ENCODE results near the gene MBP. TPM values are rescaled to one million over a fixed set of nuclear protein-coding genes. Genes with fewer than 3 reads are reported as not detected.
A peak's percentile ranks its signal among the peaks of the same experiment; 100 is the strongest.

The MBP gene
- total RNA-seq, 1 experiment from 2014 or later, result 88.8 TPM

- H3K4me3 ChIP-seq (ENCODE audit: low read depth in 2 of 2, low read length in 2 of 2), result no peak overlapping the region
- no peak for DNase-seq (ENCODE audit: low read depth, low spot score)
- peak overlapping the region; percentile 36; the same call in 1 of the 2 replicates for H3K27ac ChIP-seq (ENCODE audit: low read length)
- peaks cover 52% of the 10 kb centered on the region for H3K4me1 ChIP-seq (ENCODE audit: control insufficient read depth, insufficient read depth, low read length)
- H3K27me3 ChIP-seq (ENCODE audit: control insufficient read depth, insufficient read depth, low read length), result no peaks in the 10 kb centered on the region
- H3K36me3 ChIP-seq (ENCODE audit: control insufficient read depth, insufficient read depth, low read length), result no peaks in the 10 kb centered on the region
- POLR2A ChIA-PET, result interaction anchor here (0.6 kb wide), 1 partner anchor 81 kb away, joined by 3 read pairs; no protein-coding TSS in a partner anchor
- in situ Hi-C loops (cut with HindIII; ENCODE audit: low pct_unique_long_range_greater_than_20kb, low sequenced_read_pairs) (no loop called here), intact Hi-C loops (cut with micrococcal nuclease; ENCODE audit: unreplicated experiment) (no loop called here)
- ATAC-seq, result no peak
- CTCF ChIA-PET, result interaction anchor here (0.8 kb wide), 1 partner anchor 138 kb away, joined by 3 read pairs; no protein-coding TSS in a partner anchor
- BruUV-seq (replicated peaks), result no TSS peak
- TF ChIP-seq TCF7L2 (IDR thresholded peaks at IDR 0.05; ENCODE audit: low read depth, low read length), result no peak
- no peaks in the 10 kb centered on the region for H3K9me3 ChIP-seq (ENCODE audit: control insufficient read depth, insufficient read depth, low read depth, low read length)
Observed at GRCh38 chr18:77073336-77074093, 59.1 kb downstream of the MBP start.

GRCh38 chr18:77072566-77072965 lies 60.0 kb downstream of the MBP start:
- H3K27me3 ChIP-seq (ENCODE audit: control insufficient read depth, insufficient read depth, low read length), result no peaks in the 10 kb centered on the region
- H3K4me1 ChIP-seq (ENCODE audit: control insufficient read depth, insufficient read depth, low read length), result peaks cover 62% of the 10 kb centered on the region
- ATAC-seq (no peak), DNase-seq (ENCODE audit: low read depth, low spot score) (no peak)
- intact Hi-C loops (cut with micrococcal nuclease; ENCODE audit: unreplicated experiment), result no loop called here
- H3K36me3 ChIP-seq (ENCODE audit: control insufficient read depth, insufficient read depth, low read length), result no peaks in the 10 kb centered on the region
- ChIA-PET CTCF (no interaction called here), POLR2A (no interaction called here)
- in situ Hi-C loops (cut with HindIII; ENCODE audit: low pct_unique_long_range_greater_than_20kb, low sequenced_read_pairs), result no loop called here
- no TSS peak for BruUV-seq (replicated peaks)
- H3K27ac ChIP-seq (ENCODE audit: low read length), result peak overlapping the region; percentile 65
- no peak overlapping the region for H3K4me3 ChIP-seq (ENCODE audit: low read depth in 2 of 2, low read length in 2 of 2)
- no peak for TF ChIP-seq CTCF (IDR thresholded peaks at IDR 0.05)
- TF ChIP-seq SIN3A (IDR thresholded peaks at IDR 0.05; ENCODE audit: borderline replicate concordance, insufficient read depth, low read depth, low read length), result no peak
- no peak for TF ChIP-seq POLR2AphosphoS5 (IDR thresholded peaks at IDR 0.05; ENCODE audit: low read depth, low read length)
- TF ChIP-seq REST (IDR thresholded peaks at IDR 0.05; ENCODE audit: insufficient read depth in 1 of 2, low read depth in 2 of 2, low read length in 1 of 2), result no peak
- TF ChIP-seq TCF7L2 (IDR thresholded peaks at IDR 0.05; ENCODE audit: low read depth, low read length), result no peak
- H3K9me3 ChIP-seq (ENCODE audit: control insufficient read depth, insufficient read depth, low read depth, low read length), result no peaks in the 10 kb centered on the region

- no peaks in the 10 kb centered on the region for H3K36me3 ChIP-seq (ENCODE audit: control insufficient read depth, insufficient read depth, low read length)
- no peak overlapping the region for H3K4me3 ChIP-seq (ENCODE audit: low read depth in 2 of 2, low read length in 2 of 2)
- ATAC-seq, result peak; percentile 37
- peak overlapping the region; percentile 65 for H3K27ac ChIP-seq (ENCODE audit: low read length)
- TF ChIP-seq TCF7L2 (IDR thresholded peaks at IDR 0.05; ENCODE audit: low read depth, low read length) (0 out of 2 replicates have a peak, but pooled peaks have one; percentile 20), CTCF (IDR thresholded peaks at IDR 0.05) (no peak)
- peaks cover 70% of the 10 kb centered on the region for H3K4me1 ChIP-seq (ENCODE audit: control insufficient read depth, insufficient read depth, low read length)
- DNase-seq (ENCODE audit: low read depth, low spot score), result peak; percentile 87
- no peaks in the 10 kb centered on the region for H3K27me3 ChIP-seq (ENCODE audit: control insufficient read depth, insufficient read depth, low read length)
- BruUV-seq (replicated peaks), result no TSS peak
- ChIA-PET CTCF (no interaction called here), POLR2A (no interaction called here)
- in situ Hi-C loops (cut with HindIII; ENCODE audit: low pct_unique_long_range_greater_than_20kb, low sequenced_read_pairs) (no loop called here), intact Hi-C loops (cut with micrococcal nuclease; ENCODE audit: unreplicated experiment) (no loop called here)
- no peaks in the 10 kb centered on the region for H3K9me3 ChIP-seq (ENCODE audit: control insufficient read depth, insufficient read depth, low read depth, low read length)
Observed at GRCh38 chr18:77071711-77072292, 60.8 kb downstream of the MBP start.
